ENCODE data around the gene TIE1.

Gene TIE1

DNA sequence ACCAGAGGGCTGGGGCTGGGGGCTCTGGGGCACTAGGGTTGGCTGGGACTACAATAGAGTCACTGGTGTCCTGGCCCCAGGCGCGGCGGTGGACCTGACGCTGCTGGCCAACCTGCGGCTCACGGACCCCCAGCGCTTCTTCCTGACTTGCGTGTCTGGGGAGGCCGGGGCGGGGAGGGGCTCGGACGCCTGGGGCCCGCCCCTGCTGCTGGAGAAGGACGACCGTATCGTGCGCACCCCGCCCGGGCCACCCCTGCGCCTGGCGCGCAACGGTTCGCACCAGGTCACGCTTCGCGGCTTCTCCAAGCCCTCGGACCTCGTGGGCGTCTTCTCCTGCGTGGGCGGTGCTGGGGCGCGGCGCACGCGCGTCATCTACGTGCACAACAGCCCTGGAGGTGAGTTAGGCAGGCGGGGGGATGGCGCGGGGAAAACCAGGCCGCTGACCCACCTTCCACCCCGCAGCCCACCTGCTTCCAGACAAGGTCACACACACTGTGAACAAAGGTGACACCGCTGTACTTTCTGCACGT lies 4.1 kb downstream of the TIE1 start:
- Histone ChIP-seq H3K4me3 (ENCODE audit: insufficient read depth, low read depth, low read length, poor library complexity, severe bottlenecking) (no peak overlapping the region), H3K36me3 (ENCODE audit: control insufficient read depth, insufficient read depth, low read length) (no peaks in the 10 kb centered on the region), H3K9me3 (ENCODE audit: control insufficient read depth, low read length) (no peaks in the 10 kb centered on the region), H3K4me1 (ENCODE audit: control insufficient read depth, insufficient read depth, low read length, poor library complexity, severe bottlenecking) (no peaks in the 10 kb centered on the region), H3K27ac (ENCODE audit: insufficient read depth, low read length, poor library complexity, severe bottlenecking) (no peak overlapping the region), H3K27me3 (replicated peaks; ENCODE audit: control insufficient read depth, insufficient read depth, low read length, poor library complexity, severe bottlenecking) (no peaks in the 10 kb centered on the region)
- no peak for DNase-seq

DNA sequence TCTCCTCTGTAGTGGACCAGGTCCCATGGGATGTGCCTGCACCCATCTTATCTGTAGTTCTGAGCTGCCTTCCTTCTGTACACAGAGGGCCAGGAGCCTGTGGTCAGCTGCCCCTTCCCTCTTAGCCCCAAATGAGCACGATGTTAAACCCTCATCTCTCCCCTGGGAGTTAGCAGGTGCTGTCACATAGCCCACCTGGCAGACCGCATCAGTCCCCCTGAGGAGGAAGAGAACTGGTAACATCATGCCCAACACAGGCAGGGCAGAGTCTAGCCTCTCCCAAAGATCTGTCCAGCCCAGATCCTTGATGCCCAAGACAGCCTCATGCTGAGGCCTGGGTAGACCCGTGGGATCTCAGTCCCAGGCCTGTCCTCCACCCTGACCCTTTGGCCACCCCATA lies 4.7 kb downstream of the TIE1 start:
- H3K4me3 ChIP-seq (ENCODE audit: insufficient read depth, low read depth, low read length, poor library complexity, severe bottlenecking) = no peak overlapping the region
- no peak for DNase-seq

DNA sequence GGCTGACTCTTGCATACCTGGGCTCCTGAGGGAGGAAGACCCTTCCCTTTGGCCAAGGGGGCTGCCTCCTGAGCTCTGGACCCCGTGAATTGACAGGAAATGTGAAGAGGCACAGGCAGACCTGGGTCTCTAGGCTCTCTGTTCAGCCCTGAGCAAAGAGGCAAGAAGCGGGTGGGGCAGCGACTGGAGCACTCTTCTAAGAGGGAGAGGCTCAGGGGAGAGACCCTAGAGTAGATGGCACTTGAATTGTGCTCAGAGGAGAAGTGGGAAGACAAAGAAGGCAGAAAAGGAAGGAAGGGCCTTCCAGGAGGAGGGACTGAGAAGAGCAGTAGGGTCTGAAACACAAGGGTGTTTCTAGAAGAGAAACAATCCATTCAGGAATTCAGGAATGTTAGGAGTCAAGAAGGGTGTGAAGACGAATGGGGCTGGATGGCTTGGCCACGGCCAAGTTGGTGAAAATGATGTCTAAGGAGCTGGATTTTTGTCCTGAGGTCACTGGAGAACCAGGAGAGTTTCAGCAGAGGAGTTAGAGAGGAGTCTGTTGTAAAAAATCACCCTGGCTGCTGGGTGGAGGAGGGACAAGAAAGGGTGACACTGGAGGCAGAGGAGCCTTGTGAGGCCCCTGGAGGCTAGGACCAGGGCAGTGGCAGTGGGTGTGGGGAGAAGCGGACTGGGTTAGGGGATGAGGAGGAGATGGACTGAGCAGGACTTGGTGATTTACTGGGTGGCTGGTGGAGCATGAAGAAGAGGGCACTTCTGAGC lies 5.3 kb downstream of the TIE1 start:
- H3K36me3 ChIP-seq (ENCODE audit: control insufficient read depth, insufficient read depth, low read length) = no peaks in the 10 kb centered on the region

More for the DNA sequence above, 4.7 kb downstream of the TIE1 start:
- no peak overlapping the region for H3K27ac ChIP-seq (ENCODE audit: insufficient read depth, low read length, poor library complexity, severe bottlenecking)
- no peaks in the 10 kb centered on the region for H3K36me3 ChIP-seq (ENCODE audit: control insufficient read depth, insufficient read depth, low read length)
- H3K9me3 ChIP-seq (ENCODE audit: control insufficient read depth, low read length) = no peaks in the 10 kb centered on the region
- no peaks in the 10 kb centered on the region for H3K27me3 ChIP-seq (replicated peaks; ENCODE audit: control insufficient read depth, insufficient read depth, low read length, poor library complexity, severe bottlenecking)
- no peaks in the 10 kb centered on the region for H3K4me1 ChIP-seq (ENCODE audit: control insufficient read depth, insufficient read depth, low read length, poor library complexity, severe bottlenecking)

DNA sequence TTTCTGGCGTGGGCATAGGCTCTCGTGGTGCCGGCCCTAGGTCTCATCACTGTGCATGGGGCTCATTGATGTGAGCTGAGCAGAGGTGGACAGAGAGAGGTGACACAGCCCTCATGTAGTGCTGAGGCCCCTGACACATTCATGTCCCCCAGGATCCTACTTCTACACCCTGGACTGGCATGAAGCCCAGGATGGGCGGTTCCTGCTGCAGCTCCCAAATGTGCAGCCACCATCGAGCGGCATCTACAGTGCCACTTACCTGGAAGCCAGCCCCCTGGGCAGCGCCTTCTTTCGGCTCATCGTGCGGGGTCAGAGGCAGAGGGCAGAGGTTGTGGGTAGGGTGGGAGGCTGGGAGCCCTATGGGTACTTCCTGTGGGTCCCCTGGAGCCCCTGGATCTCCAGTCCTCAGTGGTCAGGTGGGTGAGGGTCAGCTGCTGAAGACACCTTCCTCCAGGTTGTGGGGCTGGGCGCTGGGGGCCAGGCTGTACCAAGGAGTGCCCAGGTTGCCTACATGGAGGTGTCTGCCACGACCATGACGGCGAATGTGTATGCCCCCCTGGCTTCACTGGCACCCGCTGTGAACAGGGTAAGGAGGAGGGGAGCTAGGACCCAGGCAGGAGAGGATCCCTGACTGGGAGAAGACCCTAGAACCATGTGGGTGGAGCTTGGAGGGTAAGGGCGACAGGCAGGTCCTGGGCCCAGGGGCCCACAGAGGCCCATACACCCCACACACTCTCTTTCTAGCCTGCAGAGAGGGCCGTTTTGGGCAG lies 6.1 kb downstream of the TIE1 start:
- Histone ChIP-seq H3K27ac (ENCODE audit: insufficient read depth, low read length, poor library complexity, severe bottlenecking) (no peak overlapping the region), H3K27me3 (replicated peaks; ENCODE audit: control insufficient read depth, insufficient read depth, low read length, poor library complexity, severe bottlenecking) (no peaks in the 10 kb centered on the region), H3K9me3 (ENCODE audit: control insufficient read depth, low read length) (no peaks in the 10 kb centered on the region), H3K4me1 (ENCODE audit: control insufficient read depth, insufficient read depth, low read length, poor library complexity, severe bottlenecking) (no peaks in the 10 kb centered on the region), H3K36me3 (ENCODE audit: control insufficient read depth, insufficient read depth, low read length) (no peaks in the 10 kb centered on the region), H3K4me3 (ENCODE audit: insufficient read depth, low read depth, low read length, poor library complexity, severe bottlenecking) (no peak overlapping the region)
- no peak for DNase-seq

More for the DNA sequence above, 5.3 kb downstream of the TIE1 start:
- H3K4me1 ChIP-seq (ENCODE audit: control insufficient read depth, insufficient read depth, low read length, poor library complexity, severe bottlenecking) = no peaks in the 10 kb centered on the region
- DNase-seq = no peak
- H3K27ac ChIP-seq (ENCODE audit: insufficient read depth, low read length, poor library complexity, severe bottlenecking) = no peak overlapping the region
- no peak overlapping the region for H3K4me3 ChIP-seq (ENCODE audit: insufficient read depth, low read depth, low read length, poor library complexity, severe bottlenecking)
- no peaks in the 10 kb centered on the region for H3K9me3 ChIP-seq (ENCODE audit: control insufficient read depth, low read length)
- no peaks in the 10 kb centered on the region for H3K27me3 ChIP-seq (replicated peaks; ENCODE audit: control insufficient read depth, insufficient read depth, low read length, poor library complexity, severe bottlenecking)

DNA sequence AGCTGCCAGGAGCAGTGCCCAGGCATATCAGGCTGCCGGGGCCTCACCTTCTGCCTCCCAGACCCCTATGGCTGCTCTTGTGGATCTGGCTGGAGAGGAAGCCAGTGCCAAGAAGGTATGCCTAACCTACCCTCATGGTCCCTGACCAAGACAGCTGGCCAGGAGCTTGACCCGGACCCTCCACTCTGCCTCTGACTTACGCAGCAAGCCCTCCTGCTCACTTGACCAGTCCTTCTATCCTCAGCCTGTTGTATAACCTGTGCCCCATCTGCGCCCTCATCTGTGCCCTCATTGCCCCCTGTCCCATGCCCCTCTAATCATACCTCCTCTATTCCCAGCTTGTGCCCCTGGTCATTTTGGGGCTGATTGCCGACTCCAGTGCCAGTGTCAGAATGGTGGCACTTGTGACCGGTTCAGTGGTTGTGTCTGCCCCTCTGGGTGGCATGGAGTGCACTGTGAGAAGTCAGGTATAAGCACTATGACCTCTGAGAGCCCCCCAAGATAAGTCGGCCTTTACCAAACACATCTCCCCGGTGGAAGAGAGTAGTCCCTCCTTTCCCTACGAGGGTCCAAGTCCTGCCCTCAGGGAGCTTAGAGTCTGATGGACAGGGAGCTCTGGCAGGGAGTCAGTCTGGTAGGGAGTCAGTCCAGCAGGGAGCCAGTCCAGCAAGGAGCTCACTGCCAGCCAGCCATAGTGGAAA lies 6.8 kb downstream of the TIE1 start:
- Histone ChIP-seq H3K4me1 (ENCODE audit: control insufficient read depth, insufficient read depth, low read length, poor library complexity, severe bottlenecking) (no peaks in the 10 kb centered on the region), H3K9me3 (ENCODE audit: control insufficient read depth, low read length) (no peaks in the 10 kb centered on the region), H3K27me3 (replicated peaks; ENCODE audit: control insufficient read depth, insufficient read depth, low read length, poor library complexity, severe bottlenecking) (no peaks in the 10 kb centered on the region), H3K4me3 (ENCODE audit: insufficient read depth, low read depth, low read length, poor library complexity, severe bottlenecking) (no peak overlapping the region), H3K27ac (ENCODE audit: insufficient read depth, low read length, poor library complexity, severe bottlenecking) (no peak overlapping the region), H3K36me3 (ENCODE audit: control insufficient read depth, insufficient read depth, low read length) (no peaks in the 10 kb centered on the region)
- DNase-seq = no peak

DNA sequence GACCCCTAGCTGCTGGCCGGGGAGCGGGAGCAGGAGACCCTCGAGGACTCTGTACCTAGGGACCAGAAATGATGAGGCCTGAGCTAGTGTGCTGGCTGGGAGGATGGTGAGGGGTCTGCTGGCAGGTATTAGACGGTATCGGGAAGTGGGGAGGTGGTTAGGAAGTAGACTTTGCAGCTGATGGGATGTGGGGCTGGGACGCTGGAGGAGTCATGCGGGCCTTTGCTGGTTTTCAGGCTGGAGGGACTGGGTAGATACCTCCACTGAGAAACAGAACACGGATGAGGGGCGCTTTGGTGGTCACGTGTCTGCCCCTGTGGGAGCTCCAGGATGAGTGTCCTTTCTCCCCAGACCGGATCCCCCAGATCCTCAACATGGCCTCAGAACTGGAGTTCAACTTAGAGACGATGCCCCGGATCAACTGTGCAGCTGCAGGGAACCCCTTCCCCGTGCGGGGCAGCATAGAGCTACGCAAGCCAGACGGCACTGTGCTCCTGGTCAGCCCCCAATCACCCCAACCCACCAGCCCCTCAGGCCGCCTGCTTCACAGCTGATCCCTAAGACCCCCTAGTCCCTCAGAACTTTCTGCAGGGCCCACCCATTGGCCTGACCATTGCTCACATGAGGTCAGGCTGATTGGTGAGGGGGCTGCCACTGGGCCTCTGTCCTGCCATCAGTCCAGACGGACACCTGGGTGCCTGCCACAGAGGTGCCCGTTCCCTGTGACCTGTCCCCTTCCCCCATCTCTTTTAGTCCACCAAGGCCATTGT lies 8.0 kb downstream of the TIE1 start:
- DNase-seq = no peak
- Histone ChIP-seq H3K9me3 (ENCODE audit: control insufficient read depth, low read length) (no peaks in the 10 kb centered on the region), H3K27me3 (replicated peaks; ENCODE audit: control insufficient read depth, insufficient read depth, low read length, poor library complexity, severe bottlenecking) (no peaks in the 10 kb centered on the region), H3K27ac (ENCODE audit: insufficient read depth, low read length, poor library complexity, severe bottlenecking) (no peak overlapping the region), H3K4me3 (ENCODE audit: insufficient read depth, low read depth, low read length, poor library complexity, severe bottlenecking) (no peak overlapping the region), H3K4me1 (ENCODE audit: control insufficient read depth, insufficient read depth, low read length, poor library complexity, severe bottlenecking) (no peaks in the 10 kb centered on the region), H3K36me3 (ENCODE audit: control insufficient read depth, insufficient read depth, low read length) (no peaks in the 10 kb centered on the region)

DNA sequence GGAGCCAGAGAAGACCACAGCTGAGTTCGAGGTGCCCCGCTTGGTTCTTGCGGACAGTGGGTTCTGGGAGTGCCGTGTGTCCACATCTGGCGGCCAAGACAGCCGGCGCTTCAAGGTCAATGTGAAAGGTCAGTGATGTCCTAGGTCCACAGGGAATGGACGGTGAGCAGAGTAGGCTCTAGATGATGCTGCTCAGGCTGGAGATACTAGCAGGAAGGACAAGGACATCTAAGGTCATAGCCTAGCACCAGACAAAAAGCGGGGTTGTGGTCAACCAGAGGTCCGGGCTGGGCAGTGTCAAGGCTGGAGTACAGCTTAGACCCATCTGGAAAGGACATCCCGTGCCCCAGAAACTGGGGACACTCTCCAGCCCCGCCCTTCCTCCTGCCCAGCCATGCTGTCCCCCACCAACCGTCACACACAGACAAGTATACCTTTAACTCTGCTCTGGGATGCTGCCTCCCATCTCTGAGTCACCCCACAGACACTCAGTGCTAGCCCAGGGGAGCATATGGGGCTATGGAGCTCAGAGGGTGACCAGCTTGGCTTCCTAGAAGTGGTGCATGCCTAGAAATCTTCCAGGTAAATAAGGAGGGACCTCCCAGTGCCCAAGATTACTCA lies 8.7 kb downstream of the TIE1 start:
- H3K36me3 ChIP-seq (ENCODE audit: control insufficient read depth, insufficient read depth, low read length) = no peaks in the 10 kb centered on the region
- no peak overlapping the region for H3K27ac ChIP-seq (ENCODE audit: insufficient read depth, low read length, poor library complexity, severe bottlenecking)
- no peaks in the 10 kb centered on the region for H3K4me1 ChIP-seq (ENCODE audit: control insufficient read depth, insufficient read depth, low read length, poor library complexity, severe bottlenecking)
- no peaks in the 10 kb centered on the region for H3K9me3 ChIP-seq (ENCODE audit: control insufficient read depth, low read length)
- no peak for DNase-seq
- H3K27me3 ChIP-seq (replicated peaks; ENCODE audit: control insufficient read depth, insufficient read depth, low read length, poor library complexity, severe bottlenecking) = no peaks in the 10 kb centered on the region
- no peak overlapping the region for H3K4me3 ChIP-seq (ENCODE audit: insufficient read depth, low read depth, low read length, poor library complexity, severe bottlenecking)

DNA sequence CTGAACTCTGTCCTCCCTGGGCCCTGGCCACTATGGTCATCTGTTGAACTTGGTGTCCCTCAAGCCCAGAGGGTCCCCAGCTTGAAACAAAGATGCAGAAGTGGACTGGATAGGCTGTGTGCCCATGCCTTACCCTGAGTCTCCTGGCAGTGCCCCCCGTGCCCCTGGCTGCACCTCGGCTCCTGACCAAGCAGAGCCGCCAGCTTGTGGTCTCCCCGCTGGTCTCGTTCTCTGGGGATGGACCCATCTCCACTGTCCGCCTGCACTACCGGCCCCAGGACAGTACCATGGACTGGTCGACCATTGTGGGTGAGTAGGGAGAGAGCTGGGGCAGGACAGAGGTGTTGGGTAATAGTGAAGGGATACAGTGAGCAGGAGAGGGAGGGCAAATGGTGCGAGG lies 10.7 kb downstream of the TIE1 start:
- Histone ChIP-seq H3K9me3 (ENCODE audit: control insufficient read depth, low read length) (no peaks in the 10 kb centered on the region), H3K4me3 (ENCODE audit: insufficient read depth, low read depth, low read length, poor library complexity, severe bottlenecking) (no peak overlapping the region), H3K27me3 (replicated peaks; ENCODE audit: control insufficient read depth, insufficient read depth, low read length, poor library complexity, severe bottlenecking) (no peaks in the 10 kb centered on the region), H3K4me1 (ENCODE audit: control insufficient read depth, insufficient read depth, low read length, poor library complexity, severe bottlenecking) (no peaks in the 10 kb centered on the region), H3K27ac (ENCODE audit: insufficient read depth, low read length, poor library complexity, severe bottlenecking) (no peak overlapping the region), H3K36me3 (ENCODE audit: control insufficient read depth, insufficient read depth, low read length) (no peaks in the 10 kb centered on the region)
- DNase-seq = no peak

DNA sequence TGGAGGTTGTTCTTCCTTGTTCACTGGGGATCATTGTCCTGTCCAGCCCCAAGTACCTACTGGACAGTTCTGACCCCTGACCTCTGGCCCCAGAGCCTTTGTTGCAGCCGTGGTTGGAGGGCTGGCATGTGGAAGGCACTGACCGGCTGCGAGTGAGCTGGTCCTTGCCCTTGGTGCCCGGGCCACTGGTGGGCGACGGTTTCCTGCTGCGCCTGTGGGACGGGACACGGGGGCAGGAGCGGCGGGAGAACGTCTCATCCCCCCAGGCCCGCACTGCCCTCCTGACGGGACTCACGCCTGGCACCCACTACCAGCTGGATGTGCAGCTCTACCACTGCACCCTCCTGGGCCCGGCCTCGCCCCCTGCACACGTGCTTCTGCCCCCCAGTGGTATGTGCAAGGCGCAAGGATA lies 11.4 kb downstream of the TIE1 start:
- Histone ChIP-seq H3K4me1 (ENCODE audit: control insufficient read depth, insufficient read depth, low read length, poor library complexity, severe bottlenecking) (no peaks in the 10 kb centered on the region), H3K9me3 (ENCODE audit: control insufficient read depth, low read length) (no peaks in the 10 kb centered on the region), H3K36me3 (ENCODE audit: control insufficient read depth, insufficient read depth, low read length) (no peaks in the 10 kb centered on the region), H3K4me3 (ENCODE audit: insufficient read depth, low read depth, low read length, poor library complexity, severe bottlenecking) (no peak overlapping the region), H3K27ac (ENCODE audit: insufficient read depth, low read length, poor library complexity, severe bottlenecking) (no peak overlapping the region), H3K27me3 (replicated peaks; ENCODE audit: control insufficient read depth, insufficient read depth, low read length, poor library complexity, severe bottlenecking) (no peaks in the 10 kb centered on the region)
- DNase-seq = no peak
